SKM-1 (cell line): ENCODE data around the gene GASK1A.

Experiments
- DNase-seq: peaks from one replicate; lab custom pipeline; 2025; ENCODE audit not compliant: unreplicated experiment; lab: John Stamatoyannopoulos, UW

GASK1A gene

DNA sequence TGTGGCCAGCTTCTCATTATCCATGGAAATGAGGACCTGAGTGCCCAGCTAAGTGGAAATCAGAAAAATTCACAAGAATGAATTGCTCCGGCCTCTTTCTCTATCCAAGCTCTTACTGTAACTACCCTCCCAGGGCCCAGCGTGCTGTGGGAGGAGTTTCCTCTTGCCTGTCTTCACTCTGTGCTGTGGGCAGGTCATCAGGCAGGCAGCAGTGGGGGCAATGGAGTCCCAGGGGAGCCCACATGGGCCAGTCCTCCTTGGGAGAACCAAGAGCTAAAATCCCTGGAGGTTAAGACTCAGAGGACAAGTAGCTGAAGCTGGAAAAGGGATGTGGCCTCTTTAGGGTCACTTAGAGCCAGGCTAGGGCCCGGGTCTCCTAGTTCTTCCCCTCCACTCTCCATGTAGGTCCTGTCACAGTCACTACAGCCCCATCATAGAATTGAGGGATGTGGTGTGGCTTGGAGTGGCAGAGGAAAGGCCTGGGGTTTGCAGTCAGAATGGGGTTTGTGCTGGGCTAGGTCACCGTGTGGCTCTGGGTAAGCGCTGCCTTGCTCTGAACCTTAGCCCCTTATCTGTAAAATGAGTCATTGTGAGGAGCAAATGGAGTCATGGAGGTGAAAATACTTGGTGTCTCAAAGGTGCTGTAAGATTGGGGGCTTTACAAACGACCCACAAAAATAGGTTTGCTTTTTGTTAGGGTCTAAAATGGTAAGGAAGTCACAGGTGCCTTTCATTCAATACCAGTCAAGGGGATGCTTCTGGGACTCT is 3.7 kb downstream of the GASK1A start:
- no peak for DNase-seq

DNA sequence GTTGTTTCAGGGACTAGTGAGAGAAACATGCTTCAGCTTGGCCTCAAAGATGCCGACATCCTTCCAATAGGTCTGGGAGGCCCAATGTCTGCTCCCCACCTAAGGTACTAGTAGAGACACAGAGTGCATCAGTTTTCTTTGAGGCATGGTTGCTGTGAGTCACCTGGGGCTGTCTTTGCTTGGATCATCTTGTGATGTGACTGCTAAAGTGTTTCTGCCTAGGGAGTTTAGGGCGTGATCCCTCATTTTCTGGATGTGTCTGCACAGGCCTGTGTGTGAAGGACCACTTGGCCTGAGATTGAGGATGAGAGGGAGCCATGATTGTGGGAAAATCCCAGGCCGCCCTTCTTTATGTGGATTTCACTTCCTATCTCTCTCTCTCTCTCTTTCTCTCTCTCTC is 4.8 kb downstream of the GASK1A start:
- DNase-seq = no peak

DNA sequence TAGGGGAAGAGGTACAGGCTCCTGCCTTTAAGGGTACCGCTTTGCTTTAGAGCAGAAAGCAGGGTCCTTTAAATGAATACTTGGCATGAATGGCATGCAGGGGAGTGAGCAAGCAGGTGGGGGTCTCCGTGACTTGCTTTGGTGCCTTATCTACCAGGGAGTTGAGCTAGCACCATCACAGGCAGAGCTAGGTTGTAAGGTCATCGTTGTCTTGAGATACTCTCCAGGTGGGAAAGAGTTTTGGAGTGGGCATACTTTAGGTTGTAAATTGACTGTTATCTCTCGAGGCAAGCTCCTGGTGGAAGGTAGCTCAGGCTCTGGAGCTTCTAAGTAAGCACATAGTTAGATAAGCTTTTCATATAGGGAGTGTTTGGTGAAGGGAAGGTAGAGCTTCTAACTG is 5.6 kb downstream of the GASK1A start:
- DNase-seq = no peak

DNA sequence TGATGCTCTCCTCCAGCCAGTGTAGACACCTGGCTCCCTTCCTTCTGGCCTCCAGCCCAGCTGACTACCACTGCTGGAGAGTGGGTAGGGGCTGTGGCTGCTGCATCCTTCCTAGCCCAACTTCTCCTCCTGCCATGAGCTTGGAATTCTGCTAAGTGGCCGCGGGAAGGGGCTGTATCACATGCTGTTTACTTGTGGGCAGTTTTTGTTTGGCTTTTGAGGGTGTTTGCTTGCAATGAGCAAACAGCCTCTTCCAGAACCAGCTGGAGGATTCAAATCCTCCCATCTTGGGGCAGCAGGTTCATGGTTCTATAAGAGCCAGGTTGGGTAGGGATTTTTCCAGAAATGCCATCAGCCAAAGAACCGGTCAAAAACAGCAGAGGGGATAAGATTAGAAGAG is 9.0 kb downstream of the GASK1A start:
- DNase-seq = no peak

DNA sequence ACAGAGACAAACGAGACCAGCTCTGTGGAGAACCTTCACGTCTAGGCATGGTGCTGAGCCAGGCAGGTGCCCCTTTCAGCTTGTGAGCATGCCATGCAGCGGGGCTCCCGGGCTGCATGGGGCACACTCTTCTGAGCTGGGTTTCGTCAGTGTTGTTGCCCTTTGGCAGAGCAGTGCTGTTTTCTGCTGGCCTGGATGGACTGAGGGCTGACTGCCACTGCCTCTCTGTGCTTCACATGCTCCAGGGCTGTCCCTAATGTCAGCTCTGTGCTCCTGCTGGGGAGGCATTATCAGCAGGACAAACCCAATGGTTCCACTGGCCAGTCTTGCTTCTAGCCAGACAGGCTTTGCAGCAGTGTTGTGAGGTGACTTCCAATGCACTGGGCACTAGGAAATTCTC is 9.5 kb downstream of the GASK1A start:
- DNase-seq = no peak

DNA sequence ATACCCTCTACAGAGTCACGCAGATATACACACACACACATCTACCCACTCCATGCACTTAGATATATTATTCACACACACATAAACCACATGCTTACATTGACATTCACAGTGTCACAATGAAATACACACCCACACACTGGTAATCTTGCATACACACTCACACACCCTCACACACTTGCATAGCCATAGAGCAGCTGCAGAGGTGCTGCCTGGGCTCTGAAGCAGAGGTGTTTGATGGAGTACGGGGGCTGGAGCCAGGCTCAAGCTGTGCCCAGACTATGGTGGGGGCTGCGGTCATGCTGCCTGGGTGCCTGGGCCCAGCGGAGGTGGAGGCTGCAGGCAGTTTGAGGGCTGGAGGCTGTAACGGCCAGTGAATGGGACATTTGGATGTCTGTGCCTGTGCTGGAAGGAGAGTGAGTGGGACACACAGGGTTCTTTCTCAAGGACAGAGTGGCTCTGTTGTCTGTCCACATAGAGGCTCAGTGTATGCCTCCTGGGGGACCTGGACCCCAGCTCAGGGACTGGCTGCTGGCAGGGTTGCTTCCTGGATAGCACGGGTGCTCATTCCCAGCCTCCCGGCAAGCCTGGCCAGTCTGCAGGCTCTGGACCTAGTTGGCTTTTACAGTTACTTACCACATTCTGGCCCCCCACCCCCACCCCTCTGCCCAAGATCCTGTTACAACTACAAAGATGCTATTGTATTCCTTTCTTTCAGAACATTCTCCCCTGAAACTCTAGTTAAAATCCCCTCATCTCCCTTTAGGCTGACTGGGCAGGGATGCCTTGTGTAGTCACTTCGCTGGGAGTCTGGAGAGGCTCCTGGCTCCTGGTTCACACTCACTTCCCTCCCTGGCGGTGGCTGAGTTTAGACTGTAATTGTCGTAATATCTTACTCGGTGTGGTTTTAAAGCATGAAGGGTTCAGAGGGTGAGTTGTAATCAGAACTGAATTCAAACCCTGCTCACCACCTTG is 12.5 kb downstream of the GASK1A start:
- DNase-seq = no peak

DNA sequence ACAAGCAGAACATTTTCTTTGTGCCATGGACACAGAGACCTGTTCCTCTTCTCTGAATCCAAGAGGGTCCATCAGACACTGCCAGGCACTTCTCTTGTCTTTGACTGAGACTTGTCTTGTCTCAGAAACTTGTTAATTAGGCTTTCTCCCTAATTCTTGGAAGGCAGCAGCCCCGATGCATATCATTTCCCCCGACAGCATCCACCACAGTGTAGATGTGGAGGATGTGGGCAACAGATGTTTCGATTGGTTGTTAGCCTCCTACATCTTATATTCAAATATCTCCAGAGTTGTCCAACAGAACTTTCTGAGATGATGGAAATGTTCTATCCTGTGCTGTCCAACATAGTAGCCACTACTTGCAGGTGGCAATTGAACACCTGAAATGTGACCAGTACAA is 15.5 kb downstream of the GASK1A start:
- no peak for DNase-seq

DNA sequence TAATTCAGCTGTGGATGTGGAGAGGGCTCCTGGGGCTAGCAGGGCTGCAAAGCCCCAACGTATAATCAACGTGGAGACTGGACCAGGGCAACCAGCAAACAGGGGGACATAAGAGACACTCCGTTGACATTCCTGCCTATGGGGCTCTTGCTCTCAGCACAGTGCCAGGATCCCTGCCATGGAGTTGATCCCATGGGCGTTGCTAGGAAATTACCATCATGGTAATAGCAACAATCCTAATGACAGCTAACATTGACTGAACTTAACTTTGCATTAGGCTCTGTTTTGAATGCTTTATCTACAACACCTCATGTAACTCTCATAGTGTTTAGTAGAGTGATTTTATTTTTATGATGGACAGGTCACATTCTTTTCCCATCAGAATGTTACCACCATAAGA is 16.9 kb downstream of the GASK1A start:
- no peak for DNase-seq

DNA sequence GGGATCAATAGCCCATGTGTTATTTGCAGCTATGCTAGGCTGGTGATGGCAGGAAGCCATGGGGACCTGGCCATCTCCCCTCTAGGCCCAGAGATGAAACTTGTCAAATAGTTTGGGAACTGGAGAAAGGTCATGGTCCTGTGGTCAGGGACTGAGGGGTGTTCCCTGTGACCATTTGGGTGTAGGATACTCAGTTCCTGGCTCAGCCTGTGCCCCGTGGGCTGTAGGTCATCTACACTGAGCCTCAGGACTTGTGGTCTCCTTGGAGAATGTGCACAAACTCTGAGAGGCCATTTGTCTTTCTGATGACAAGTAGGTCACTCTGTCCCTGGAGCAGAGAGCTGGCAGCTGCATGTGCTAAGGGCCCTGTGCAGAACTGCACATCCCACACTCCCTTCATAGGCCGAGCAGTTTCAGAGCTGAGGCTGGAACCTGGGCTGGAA is 17.5 kb downstream of the GASK1A start:
- no peak for DNase-seq

DNA sequence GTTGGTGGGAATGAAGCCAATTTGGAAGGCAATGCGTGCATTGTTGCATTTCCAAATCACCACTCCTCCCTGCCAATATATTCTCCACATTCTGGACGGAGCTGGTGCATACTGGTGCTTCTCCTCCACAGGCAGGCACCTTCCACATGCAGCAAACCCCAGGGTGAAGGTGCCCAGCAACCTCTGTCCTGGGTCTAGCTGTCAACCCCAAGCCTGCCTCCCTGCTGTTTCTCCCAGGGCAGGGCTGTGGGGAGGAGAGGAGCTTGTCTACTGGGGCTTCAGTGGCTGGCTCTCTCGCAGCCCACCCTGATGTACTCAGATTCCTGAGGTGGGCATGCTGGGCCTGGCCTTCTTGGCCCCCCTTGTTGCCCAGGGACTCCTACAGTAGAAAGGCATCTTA is 20.1 kb downstream of the GASK1A start:
- no peak for DNase-seq

DNA sequence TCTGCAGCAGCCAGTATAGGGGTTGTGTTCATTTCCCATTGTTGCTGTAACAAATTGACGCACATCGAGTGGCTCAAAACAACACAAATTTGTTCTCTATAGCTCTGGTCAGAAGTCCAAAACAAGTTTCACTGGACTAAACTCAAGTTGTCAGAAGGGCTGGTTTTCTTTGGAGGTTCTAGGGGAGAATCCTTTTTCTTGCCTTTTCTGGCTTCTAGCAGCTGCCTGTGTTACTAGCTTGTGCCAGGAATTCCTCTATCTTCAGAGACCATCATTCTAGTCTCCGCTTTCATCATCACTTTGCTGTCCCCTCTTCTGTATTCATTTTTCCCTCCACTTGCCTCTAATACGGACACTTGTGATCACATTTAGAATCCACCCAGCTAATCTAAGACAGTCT is 20.5 kb downstream of the GASK1A start:
- no peak for DNase-seq

DNA sequence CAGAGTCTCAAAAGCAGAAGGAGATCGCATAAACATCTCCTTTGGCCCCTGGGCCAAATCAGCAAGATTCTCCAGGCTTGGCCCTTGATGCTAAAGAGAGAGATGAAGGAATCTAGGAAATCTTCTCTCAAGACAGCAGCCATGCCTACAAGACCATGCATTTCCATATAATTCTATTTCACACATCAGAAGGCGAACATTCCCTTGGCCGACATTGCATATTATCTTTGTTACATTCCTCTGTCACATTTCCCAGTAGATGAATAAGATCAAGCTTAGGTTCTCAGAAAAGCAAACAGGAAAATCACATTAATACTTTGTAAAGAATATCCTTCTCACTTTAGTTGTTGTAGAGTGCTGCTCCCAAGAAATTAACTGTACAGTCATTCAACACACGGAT is 21.3 kb downstream of the GASK1A start:
- no peak for DNase-seq

DNA sequence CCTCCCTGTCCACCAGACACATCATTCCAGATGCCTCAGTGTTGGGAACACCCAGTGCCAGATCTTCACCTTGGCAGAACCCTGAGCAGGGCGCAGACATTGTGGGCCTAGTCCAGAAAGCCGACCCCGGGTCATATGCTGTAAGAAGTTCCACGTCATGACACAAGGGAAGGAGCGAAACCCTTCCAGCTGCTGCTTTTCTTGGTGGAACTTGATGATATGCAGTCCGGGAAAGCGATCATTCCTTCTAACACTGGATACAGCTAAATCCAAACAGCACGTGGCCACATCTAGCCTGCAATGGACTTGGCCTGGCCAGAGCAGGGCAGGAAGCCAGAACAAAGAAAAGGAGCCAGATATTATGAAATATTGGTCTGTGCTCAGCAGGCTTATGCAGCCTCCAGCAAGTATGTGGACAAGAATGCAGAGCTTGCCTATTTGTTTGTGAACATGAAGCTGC is 22.0 kb downstream of the GASK1A start:
- no peak for DNase-seq

DNA sequence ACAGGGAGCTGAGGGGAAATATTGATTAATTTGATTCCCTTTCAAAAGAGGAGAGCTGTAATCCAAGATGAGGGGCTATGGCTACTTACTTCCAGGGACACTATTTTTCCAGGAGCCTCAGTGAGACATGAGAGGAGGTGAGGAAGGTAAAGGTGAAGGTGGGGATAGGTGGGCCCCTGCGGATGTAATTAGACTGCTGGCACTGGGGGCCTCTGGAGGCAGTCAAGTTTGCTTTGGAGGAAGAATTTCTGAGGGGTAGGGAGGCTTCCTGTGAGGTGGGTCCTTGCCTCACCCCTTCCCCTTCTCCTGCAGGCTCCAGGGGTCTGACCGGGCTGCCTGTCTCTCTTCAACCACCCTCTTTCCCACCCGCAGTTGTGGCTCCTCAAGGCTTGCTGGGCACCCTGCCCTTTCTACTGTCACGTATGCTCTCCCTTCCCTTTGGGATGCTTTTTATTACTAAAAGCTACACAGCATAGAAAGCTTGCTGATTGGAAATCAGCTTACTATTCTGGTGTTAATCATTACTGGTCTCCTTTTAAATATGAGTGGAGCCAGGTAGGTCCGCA is 22.5 kb downstream of the GASK1A start:
- no peak for DNase-seq

DNA sequence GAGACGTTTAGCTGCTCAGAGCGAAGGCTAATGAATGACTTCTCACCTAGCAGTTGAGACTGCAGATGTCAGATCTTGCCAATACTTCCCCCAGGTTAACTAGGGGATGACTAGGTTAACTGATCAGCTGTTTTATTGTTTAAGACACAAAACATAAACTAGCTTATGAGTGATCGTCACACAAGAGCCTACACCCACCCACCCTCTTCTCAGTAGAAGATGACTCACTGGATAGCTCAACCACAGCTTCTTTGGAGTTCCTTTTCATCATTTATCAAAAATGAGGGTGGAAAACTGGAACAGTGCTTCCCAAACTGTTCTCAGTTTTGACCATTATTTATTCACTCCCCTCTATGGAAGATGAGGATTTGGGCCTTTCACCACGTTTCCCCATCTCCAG is 25.2 kb downstream of the GASK1A start:
- DNase-seq = no peak

DNA sequence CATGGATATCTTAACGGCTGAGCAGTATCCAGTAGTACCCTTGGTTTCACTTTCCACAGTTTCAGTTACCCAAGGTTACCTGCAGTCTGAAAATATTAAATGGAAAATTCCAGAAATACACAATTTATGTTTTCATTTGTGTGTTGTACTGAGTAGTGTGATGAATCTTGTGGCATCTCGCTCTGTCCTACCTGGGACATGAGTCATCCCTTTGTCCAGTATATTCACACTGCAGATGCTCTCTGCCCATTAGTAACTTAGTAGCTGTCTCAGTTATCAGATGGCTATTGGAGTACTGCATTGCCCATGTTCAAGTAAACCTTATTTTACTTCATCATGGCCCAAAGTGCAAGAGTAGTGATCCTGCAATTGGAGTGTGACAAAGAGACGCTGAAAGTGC is 26.1 kb downstream of the GASK1A start:
- DNase-seq = no peak

DNA sequence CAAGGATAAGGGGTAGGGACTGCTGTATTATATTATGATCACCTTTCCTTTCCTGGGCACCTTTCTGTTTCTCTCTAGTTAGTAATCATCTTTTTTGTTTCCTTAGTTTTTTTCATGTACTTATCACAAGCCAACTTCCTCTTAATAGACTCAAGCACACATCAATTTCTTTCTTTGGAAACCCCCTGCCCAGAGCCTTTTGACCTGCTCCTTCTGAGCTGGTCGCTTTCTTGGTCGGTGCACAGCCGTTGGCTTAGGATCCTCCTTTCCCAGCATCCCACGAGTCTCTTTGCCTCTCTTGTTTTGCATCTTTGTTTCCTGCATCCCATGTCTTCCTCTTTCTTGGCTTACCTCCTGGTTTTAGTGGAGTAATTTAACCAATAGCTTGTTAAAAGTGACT is 26.9 kb downstream of the GASK1A start:
- DNase-seq = no peak

DNA sequence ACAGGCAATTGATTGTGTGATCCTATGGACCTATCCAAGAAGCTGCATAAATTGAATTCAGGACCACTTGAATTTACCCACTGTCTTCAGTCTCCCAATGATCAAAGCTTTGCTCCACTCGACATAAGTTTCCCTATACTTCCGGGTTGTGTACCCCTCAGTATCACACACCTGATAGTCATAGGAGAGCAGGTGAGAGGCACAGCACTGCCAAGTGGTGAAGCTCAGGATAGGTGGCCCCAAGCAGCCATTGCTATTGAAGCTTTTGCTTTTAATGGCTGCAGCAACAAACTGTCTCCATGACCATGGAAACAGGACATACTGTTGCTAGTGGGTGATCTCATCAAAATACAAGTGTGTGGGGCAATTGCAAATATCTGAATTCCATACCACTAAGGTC is 27.7 kb downstream of the GASK1A start:
- no peak for DNase-seq

DNA sequence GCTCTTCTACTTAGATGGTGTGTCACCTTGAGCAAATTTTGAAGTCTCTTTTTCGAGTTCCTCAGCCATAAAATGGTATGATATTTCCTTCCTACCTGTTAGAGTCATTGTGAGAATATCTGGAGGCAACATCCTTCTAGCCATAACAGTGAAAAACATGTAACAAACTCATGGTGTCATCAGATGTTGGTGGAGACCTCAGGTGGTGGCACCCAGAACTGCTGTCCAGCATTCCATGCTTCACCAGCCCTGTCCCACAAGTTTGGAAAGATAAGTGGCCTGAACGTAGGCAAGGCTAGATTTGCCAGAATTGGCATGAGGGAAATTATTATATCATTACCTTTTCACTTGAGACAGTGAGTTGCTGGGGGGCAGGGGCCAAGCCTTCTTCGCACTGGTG is 30.4 kb downstream of the GASK1A start:
- no peak for DNase-seq

DNA sequence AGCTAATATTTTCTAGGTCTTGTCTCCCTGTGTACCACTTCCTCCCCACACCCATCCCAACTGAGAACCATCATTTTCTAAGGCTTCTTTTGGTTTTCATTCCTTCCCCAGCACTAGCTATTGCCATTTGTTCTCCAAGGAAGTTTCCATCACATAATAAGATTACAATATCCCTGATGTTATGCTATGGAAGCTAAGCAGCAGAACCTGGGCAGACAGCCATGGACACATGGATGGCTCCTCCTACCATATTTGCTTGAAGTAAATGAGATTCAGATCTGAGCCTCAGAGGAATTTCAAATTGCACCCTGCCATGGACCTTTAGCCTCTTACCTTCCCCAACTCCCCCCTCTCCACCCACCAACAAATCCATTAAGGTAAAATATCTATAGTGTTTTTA is 31.5 kb downstream of the GASK1A start:
- no peak for DNase-seq

DNA sequence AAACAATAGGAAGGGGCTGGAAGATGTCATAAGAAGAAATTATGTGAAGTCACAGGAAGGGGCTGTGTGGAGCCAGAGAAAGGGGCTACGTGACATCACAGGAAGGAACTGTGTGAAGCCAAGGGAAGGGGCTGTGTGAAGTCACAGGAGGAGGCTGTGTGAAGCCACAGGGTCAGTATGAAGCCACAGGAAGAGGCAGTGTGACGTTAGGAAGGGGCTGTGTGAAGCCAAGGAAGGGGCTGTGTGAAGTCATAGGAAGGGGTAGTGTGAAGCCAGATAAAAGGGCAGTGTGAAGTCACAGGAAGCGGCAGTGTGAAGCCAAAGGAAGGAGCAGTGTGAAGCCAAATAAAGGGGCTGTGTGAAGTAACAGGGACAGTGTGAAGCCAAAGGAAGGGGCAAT is 32.5 kb downstream of the GASK1A start:
- DNase-seq = no peak

DNA sequence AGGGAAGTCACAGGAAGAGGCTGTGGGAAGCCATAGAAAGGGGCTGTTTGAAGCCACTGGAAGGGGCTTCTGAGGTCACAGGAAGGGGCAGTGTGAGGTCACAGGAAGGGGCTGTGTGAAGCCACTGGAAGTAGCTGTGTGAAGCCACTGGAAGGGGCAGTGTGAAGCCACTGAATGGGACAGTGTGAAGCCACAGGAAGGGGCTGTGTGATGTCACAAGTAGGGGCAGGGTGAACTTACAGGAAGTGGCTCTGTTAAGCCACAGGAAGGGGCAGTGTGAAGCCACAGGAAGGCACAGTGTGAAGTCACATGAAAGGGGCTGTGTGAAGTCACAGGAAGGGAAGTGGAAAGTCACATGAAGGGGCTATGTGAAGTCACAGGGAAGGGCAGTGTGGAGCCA is 33.1 kb downstream of the GASK1A start:
- no peak for DNase-seq
